Thyroid gland (tissue), 4 donors: ENCODE data around the gene IFI16.

Source experiments
- CTCF ChIP-seq, 6 experiments: fragments of 200-600 bp in 3 of 6; fragments of 450-650 bp in 3 of 6; sonication (generic) in 3 of 6; IDR thresholded peaks; one replicate each; pipeline ENCODE4 v1.5.1; 2016 to 2019; ENCODE audit warnings: antibody characterized with exemption in 6 of 6, mild to moderate bottlenecking in 2 of 6, inconsistent platforms in 1 of 6, moderate library complexity in 1 of 6
- POLR2A ChIP-seq, 2 donors: fragments of 450-650 bp; IDR thresholded peaks; one replicate each; pipeline ENCODE4 v1.6.1; 2017; ENCODE audit warnings: antibody characterized with exemption in 2 of 2, mild to moderate bottlenecking in 2 of 2, moderate library complexity in 1 of 2

GRCh38 chr1:158996998-158997397 lies 12.7 kb upstream of the IFI16 start:
- TF ChIP-seq CTCF (IDR thresholded peaks at IDR 0.05) (no peak), POLR2A (IDR thresholded peaks at IDR 0.05) (no peak)
